ENCODE results near the gene S100PBP. TPM values are rescaled to one million over a fixed set of nuclear protein-coding genes. Genes with fewer than 3 reads are reported as not detected.

Gene S100PBP
- total and polyA plus RNA-seq, 2 of the 4 experiments (the other 2 are of a cell fraction), result 13.9 to 20.3 TPM

- Histone ChIP-seq H4K20me1 (ENCODE audit: insufficient read depth, low read length) (peaks cover 13% of the 10 kb centered on the region), H3K4ac (ENCODE audit: low read depth, low read length) (no peak overlapping the region), H2BK20ac (ENCODE audit: low read depth, low read length) (no peak overlapping the region), H3K9ac (ENCODE audit: low read depth, low read length) (no peak overlapping the region), H3K14ac (replicated peaks; ENCODE audit: low read depth, low read length) (no peak overlapping the region), H3K4me3 (ENCODE audit: insufficient read depth, low read depth, low read length) (no peak overlapping the region), H2BK15ac (ENCODE audit: low read depth, low read length) (no peak overlapping the region), H2AK5ac (ENCODE audit: low read depth, low read length) (no peak overlapping the region), H3K27ac (ENCODE audit: insufficient read depth, low read length) (no peak overlapping the region), H2BK5ac (ENCODE audit: low read depth, low read length, poor library complexity, severe bottlenecking) (no peak overlapping the region), H4K5ac (ENCODE audit: low read depth, low read length) (no peak overlapping the region), H3K36me3 (ENCODE audit: control insufficient read depth, insufficient read depth, low read length) (peaks cover 72% of the 10 kb centered on the region), H2AK9ac (replicated peaks; ENCODE audit: low read depth, low read length, poor library complexity) (no peak overlapping the region), H3K9me3 (ENCODE audit: control insufficient read depth, insufficient read depth, low read length) (no peaks in the 10 kb centered on the region), H4K91ac (ENCODE audit: insufficient read depth, low read depth, low read length) (no peak overlapping the region), H2AFZ (replicated peaks; ENCODE audit: low read length, poor library complexity) (no peak overlapping the region), H3K27me3 (ENCODE audit: control insufficient read depth, insufficient read depth, low read length) (no peaks in the 10 kb centered on the region), H3K18ac (ENCODE audit: low read depth, low read length) (no peak overlapping the region), H3K79me1 (ENCODE audit: low read depth in 1 of 2, low read length in 2 of 2) (peaks cover 8 to 17% of the 10 kb centered on the region in 2 experiments; a peak in 2 of 4 replicates), H3K56ac (ENCODE audit: extremely low read depth, insufficient read depth, low read length) (no peak overlapping the region), H4K8ac (ENCODE audit: low read depth in 2 of 2, low read length in 2 of 2) (no peak overlapping the region), H3K9me1 (ENCODE audit: insufficient read depth, low read length) (no peaks in the 10 kb centered on the region; the same call in 1 of the 2 replicates), H3K23ac (ENCODE audit: low read depth, low read length) (no peak overlapping the region), H3K4me1 (ENCODE audit: control insufficient read depth, insufficient read depth, low read length) (peaks cover 4% of the 10 kb centered on the region), H2BK120ac (ENCODE audit: low read depth, low read length) (no peak overlapping the region), H3K4me2 (ENCODE audit: low read depth, low read length) (no peak overlapping the region)
- no TSS peak for BruUV-seq (replicated peaks)
- no peak for TF ChIP-seq BHLHE40 (IDR thresholded peaks at IDR 0.05; ENCODE audit: low read depth, low read length)
- TF ChIP-seq, protein P1, sequence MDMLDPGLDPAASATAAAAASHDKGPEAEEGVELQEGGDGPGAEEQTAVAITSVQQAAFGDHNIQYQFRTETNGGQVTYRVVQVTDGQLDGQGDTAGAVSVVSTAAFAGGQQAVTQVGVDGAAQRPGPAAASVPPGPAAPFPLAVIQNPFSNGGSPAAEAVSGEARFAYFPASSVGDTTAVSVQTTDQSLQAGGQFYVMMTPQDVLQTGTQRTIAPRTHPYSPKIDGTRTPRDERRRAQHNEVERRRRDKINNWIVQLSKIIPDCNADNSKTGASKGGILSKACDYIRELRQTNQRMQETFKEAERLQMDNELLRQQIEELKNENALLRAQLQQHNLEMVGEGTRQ (IDR thresholded peaks at IDR 0.05; ENCODE audit: low read depth, low read length), result no peak
- TF ChIP-seq RCOR1 (IDR thresholded peaks at IDR 0.05; ENCODE audit: insufficient replicate concordance, low read length), result no peak
- no peak for TF ChIP-seq MXI1 (IDR thresholded peaks at IDR 0.05; ENCODE audit: borderline replicate concordance, low read depth, low read length)
- no peak for TF ChIP-seq FOS (IDR thresholded peaks at IDR 0.05; ENCODE audit: low read depth, low read length)
- TF ChIP-seq MAFK (IDR thresholded peaks at IDR 0.05; ENCODE audit: low read depth, low read length), result no peak
- TF ChIP-seq RAD21 (IDR thresholded peaks at IDR 0.05; ENCODE audit: low read length), result no peak
- no peak for TF ChIP-seq CEBPB (IDR thresholded peaks at IDR 0.05; ENCODE audit: low read depth, low read length)
- DNase-seq (no peak), ATAC-seq (ENCODE audit: low read depth) (no peak)
- ChIA-PET CTCF (no interaction called here), POLR2A (ENCODE audit: unreplicated experiment) (no interaction called here)
- in situ Hi-C loops (cut with MboI; ENCODE audit: low sequenced_read_pairs) (no loop called here), intact Hi-C loops (cut with micrococcal nuclease) (no loop called here), dilution Hi-C loops (cut with HindIII; ENCODE audit: low sequenced_read_pairs, unreplicated experiment) (no loop called here)
- 100% methylated on average over 1 of the region's 5 CpGs; no CpG with 5 or more reads in 1 of the 2 experiments for WGBS, 2 experiments (ENCODE audit: extremely low coverage in 2 of 2, insufficient read length in 1 of 2)
Measured at GRCh38 chr1:32779242-32779641, 38.2 kb upstream of the S100PBP start.
